Cardiac muscle cell (in vitro differentiated cells and primary cell): ENCODE results near the gene NDOR1. TPM values are rescaled to one million over a fixed set of nuclear protein-coding genes. Genes with fewer than 3 reads are reported as not detected.

Experiments used
- DNase-seq, 2 donors: peaks; one replicate each; pipeline versions ENCODE4 v3.0.0 to v3.0.0-alpha.2; 2010 to 2017; ENCODE audit warnings: low read depth in 1 of 2, low spot score in 1 of 2
- H3K27ac ChIP-seq: fragments of 200-600 bp; sonication (generic); 2 replicates; pipeline ENCODE4 v1.5.1; 2016
- H3K27me3 ChIP-seq: fragments of 200-600 bp; sonication (generic); 2 replicates; pipeline ENCODE4 v1.6.0; 2016; ENCODE audit warnings: control low read depth
- H3K36me3 ChIP-seq: fragments of 200-600 bp; sonication (generic); 2 replicates; pipeline ENCODE4 v1.5.1; 2016; ENCODE audit warnings: control low read depth
- H3K4me1 ChIP-seq: fragments of 200-600 bp; sonication (generic); 2 replicates; pipeline ENCODE4 v1.8.1; 2017; ENCODE audit warnings: low read depth, mild to moderate bottlenecking, mixed run types
- H3K4me3 ChIP-seq: fragments of 200-600 bp; sonication (generic); 2 replicates; pipeline ENCODE4 v1.5.1; 2016; ENCODE audit warnings: mild to moderate bottlenecking
- H3K9me3 ChIP-seq: fragments of 200-600 bp; sonication (generic); 2 replicates; pipeline ENCODE4 v1.5.1; 2017; ENCODE audit warnings: low read depth, mild to moderate bottlenecking, control low read depth
- CTCF ChIP-seq: IDR thresholded peaks from 2 replicates; pipeline ENCODE4 v1.5.1; 2012; ENCODE audit warnings: low read depth, mild to moderate bottlenecking, low read length
- polyA plus RNA-seq: library from polyadenylated mRNA; unstranded; fragments of >200 nt; fragmentation: Nextera tagmentation; extraction: Ambion mirVana; gene quantifications from 2 replicates; pipeline ENCODE4 v1.2.1, GENCODE V29; 2016
- total RNA-seq: library from RNA; depleted of rRNA; stranded (reverse); fragments of >200 nt; gene quantifications from 2 replicates; pipeline ENCODE4 v1.2.3, GENCODE V29; 2016

The NDOR1 gene
- total and polyA plus RNA-seq, 2 experiments from 2014 or later, result 17.5 to 18.1 TPM

GRCh38 chr9:137184881-137185660, 20.4 kb upstream of the NDOR1 start:
- Histone ChIP-seq H3K27me3 (no peaks in the 10 kb centered on the region), H3K4me1 (peaks cover 17% of the 10 kb centered on the region), H3K27ac (no peak overlapping the region), H3K9me3 (no peaks in the 10 kb centered on the region), H3K4me3 (no peak overlapping the region), H3K36me3 (peaks cover 16% of the 10 kb centered on the region)
- TF ChIP-seq CTCF, result no peak
- no peak for DNase-seq

- H3K27ac ChIP-seq, result no peak overlapping the region
- no peaks in the 10 kb centered on the region for H3K27me3 ChIP-seq
- no peak for DNase-seq
- H3K4me1 ChIP-seq, result peaks cover 18% of the 10 kb centered on the region
- TF ChIP-seq CTCF, result no peak
- peaks cover 16% of the 10 kb centered on the region for H3K36me3 ChIP-seq
- no peaks in the 10 kb centered on the region for H3K9me3 ChIP-seq
- no peak overlapping the region for H3K4me3 ChIP-seq
These were observed 19.6 kb upstream of the NDOR1 start for GRCh38 chr9:137185921-137186320.

GRCh38 chr9:137186385-137186784, 19.1 kb upstream of the NDOR1 start:
- H3K4me1 ChIP-seq, result peaks cover 18% of the 10 kb centered on the region
- no peak for DNase-seq
- H3K9me3 ChIP-seq, result no peaks in the 10 kb centered on the region
- H3K27me3 ChIP-seq, result no peaks in the 10 kb centered on the region
- no peak overlapping the region for H3K27ac ChIP-seq
- no peak overlapping the region for H3K4me3 ChIP-seq
- no peak for TF ChIP-seq CTCF
- H3K36me3 ChIP-seq, result peaks cover 16% of the 10 kb centered on the region

- no peak overlapping the region for H3K27ac ChIP-seq
- no peaks in the 10 kb centered on the region for H3K9me3 ChIP-seq
- no peaks in the 10 kb centered on the region for H3K27me3 ChIP-seq
- H3K4me1 ChIP-seq, result peaks cover 18% of the 10 kb centered on the region
- peak overlapping the region; percentile 82 for H3K4me3 ChIP-seq
- no peak for DNase-seq
- TF ChIP-seq CTCF, result no peak
- H3K36me3 ChIP-seq, result peaks cover 19% of the 10 kb centered on the region
These were observed 18.1 kb upstream of the NDOR1 start for GRCh38 chr9:137187386-137187785.

GRCh38 chr9:137188086-137188489, 17.4 kb upstream of the NDOR1 start:
- H3K4me3 ChIP-seq, result peak overlapping the region; percentile 82
- H3K27me3 ChIP-seq, result no peaks in the 10 kb centered on the region
- TF ChIP-seq CTCF, result no peak
- peak overlapping the region; percentile 96 for H3K27ac ChIP-seq
- no peak for DNase-seq
- H3K4me1 ChIP-seq, result peaks cover 18% of the 10 kb centered on the region
- H3K36me3 ChIP-seq, result peaks cover 12% of the 10 kb centered on the region
- H3K9me3 ChIP-seq, result no peaks in the 10 kb centered on the region
